Embryonic facial prominence (tissue), 1 donor: Measurements from ENCODE around the gene SIPA1L3.
"Not testable (repeated sequence)": the region's sequence is repeated elsewhere in the genome, so short reads cannot be mapped to it uniquely, and the experiment has no call there.

ENCODE experiments used
- DNase-seq: peaks from one replicate; pipeline ENCODE4 v3.0.0-alpha.2; 2016; ENCODE audit errors: extremely low spot score

The SIPA1L3 gene

GRCh38 chr19:38068826-38069225 lies 161.8 kb downstream of the SIPA1L3 start:
- no peak for DNase-seq

GRCh38 chr19:38070573-38070972 lies 163.6 kb downstream of the SIPA1L3 start:
- DNase-seq: no peak

- not testable (repeated sequence) for DNase-seq
Observed at GRCh38 chr19:38071054-38071453, 164.0 kb downstream of the SIPA1L3 start.

- DNase-seq: no peak
Observed at GRCh38 chr19:38071647-38072046, 164.6 kb downstream of the SIPA1L3 start.

- no peak for DNase-seq
Observed at GRCh38 chr19:38072776-38073750, 166.1 kb downstream of the SIPA1L3 start.

- no peak for DNase-seq
Observed at GRCh38 chr19:38073841-38074685, 167.1 kb downstream of the SIPA1L3 start.

- no peak for DNase-seq
Observed at GRCh38 chr19:38076337-38076736, 169.3 kb downstream of the SIPA1L3 start.

- DNase-seq: no peak
Observed at GRCh38 chr19:38078302-38078930, 171.4 kb downstream of the SIPA1L3 start.

GRCh38 chr19:38079926-38080380 lies 172.9 kb downstream of the SIPA1L3 start:
- DNase-seq: no peak

- DNase-seq: no peak
Observed at GRCh38 chr19:38081547-38082255, 174.7 kb downstream of the SIPA1L3 start.

- DNase-seq: no peak
Observed at GRCh38 chr19:38082256-38083118, 175.5 kb downstream of the SIPA1L3 start.

GRCh38 chr19:38084196-38084595 lies 177.2 kb downstream of the SIPA1L3 start:
- DNase-seq: no peak

GRCh38 chr19:38089440-38089839 lies 182.4 kb downstream of the SIPA1L3 start:
- no peak for DNase-seq

- no peak for DNase-seq
Observed at GRCh38 chr19:38093154-38093553, 186.1 kb downstream of the SIPA1L3 start.

- no peak for DNase-seq
Observed at GRCh38 chr19:38093587-38093986, 186.6 kb downstream of the SIPA1L3 start.

- peak; percentile 9 for DNase-seq
Observed at GRCh38 chr19:38095411-38096308, 188.7 kb downstream of the SIPA1L3 start.

- no peak for DNase-seq
Observed at GRCh38 chr19:38099966-38100365, 193.0 kb downstream of the SIPA1L3 start.

- DNase-seq: no peak
Observed at GRCh38 chr19:38100589-38100988, 193.6 kb downstream of the SIPA1L3 start.

GRCh38 chr19:38101723-38102122 lies 194.7 kb downstream of the SIPA1L3 start:
- DNase-seq: no peak
